SH-SY5Y (cell line): ENCODE data around the gene KLF8.

Experiments
- GATA2 ChIP-seq: IDR thresholded peaks from 2 replicates; pipeline ENCODE4 v1.6.1; 2011; ENCODE audit warnings: mild to moderate bottlenecking, low read depth, low read length
- GATA3 ChIP-seq: IDR thresholded peaks from 2 replicates; pipeline ENCODE4 v1.6.1; 2011; ENCODE audit warnings: low read depth, mild to moderate bottlenecking, low read length, moderate library complexity

- TF ChIP-seq GATA3: no peak
- no peak for TF ChIP-seq GATA2
Measured at GRCh38 chrX:56281789-56282188, 49.6 kb downstream of the KLF8 start.
